ENCODE data around the gene DLG2. TPM values are rescaled to one million over a fixed set of nuclear protein-coding genes. Genes with fewer than 3 reads are reported as not detected.

DLG2 gene
- total RNA-seq, 3 donors from 2014 or later = 4.3 to 12.3 (median 6.9) TPM

DNA sequence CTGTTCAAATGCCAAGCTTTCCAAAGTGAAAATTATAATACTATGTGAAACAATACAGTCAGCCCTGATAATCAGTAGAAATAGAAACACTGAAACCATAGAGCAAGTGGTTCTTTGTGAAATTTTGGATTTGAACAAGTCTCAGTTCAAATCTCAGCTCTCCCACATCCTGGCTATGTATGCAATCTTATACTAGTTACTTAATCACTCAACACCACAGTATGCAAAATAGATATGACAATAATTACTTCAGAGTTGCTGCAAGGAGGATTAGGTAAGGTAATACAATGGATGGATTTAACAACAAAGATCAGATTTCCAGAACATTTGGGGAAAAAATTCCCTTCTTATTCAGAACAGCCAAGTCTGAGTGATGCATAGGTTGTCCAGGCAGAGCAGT, 1489.2 kb downstream of the DLG2 start:
- intact Hi-C loops (cut with DNase I; ENCODE audit: low total_unique reads) = no loop called here
- Histone ChIP-seq H3K4me3 (no peak overlapping the region), H3K9me3 (no peaks in the 10 kb centered on the region), H3K27ac (no peak overlapping the region), H3K36me3 (no peaks in the 10 kb centered on the region), H3K4me1 (no peaks in the 10 kb centered on the region), H3K27me3 (no peaks in the 10 kb centered on the region)
- TF ChIP-seq POLR2AphosphoS5 (IDR thresholded peaks at IDR 0.05) (no peak), CTCF (IDR thresholded peaks at IDR 0.05) (no peak), POLR2A (IDR thresholded peaks at IDR 0.05) (no peak)
- no peak for DNase-seq (ENCODE audit: low spot score in 2 of 2)

GRCh38 chr11:84137505-84137904, 1489.6 kb downstream of the DLG2 start:
- DNase-seq (ENCODE audit: low spot score in 2 of 2) = no peak
- Histone ChIP-seq H3K4me3 (no peak overlapping the region), H3K27me3 (no peaks in the 10 kb centered on the region), H3K36me3 (no peaks in the 10 kb centered on the region), H3K4me1 (no peaks in the 10 kb centered on the region), H3K9me3 (no peaks in the 10 kb centered on the region), H3K27ac (no peak overlapping the region)
- intact Hi-C loops (cut with DNase I; ENCODE audit: low total_unique reads) = no loop called here
- TF ChIP-seq CTCF (IDR thresholded peaks at IDR 0.05) = no peak
- TF ChIP-seq POLR2AphosphoS5 (IDR thresholded peaks at IDR 0.05) = no peak
- TF ChIP-seq POLR2A (IDR thresholded peaks at IDR 0.05) = no peak

GRCh38 chr11:84136926-84137325, 1490.2 kb downstream of the DLG2 start:
- Histone ChIP-seq H3K27me3 (no peaks in the 10 kb centered on the region), H3K4me3 (no peak overlapping the region), H3K4me1 (no peaks in the 10 kb centered on the region), H3K9me3 (no peaks in the 10 kb centered on the region), H3K36me3 (no peaks in the 10 kb centered on the region), H3K27ac (no peak overlapping the region)
- TF ChIP-seq POLR2AphosphoS5 (IDR thresholded peaks at IDR 0.05) (no peak), POLR2A (IDR thresholded peaks at IDR 0.05) (no peak), CTCF (IDR thresholded peaks at IDR 0.05) (no peak)
- intact Hi-C loops (cut with DNase I; ENCODE audit: low total_unique reads) = no loop called here
- DNase-seq (ENCODE audit: low spot score in 2 of 2) = no peak

GRCh38 chr11:84130646-84131427, 1496.3 kb downstream of the DLG2 start:
- Histone ChIP-seq H3K4me1 (no peaks in the 10 kb centered on the region), H3K9me3 (no peaks in the 10 kb centered on the region), H3K36me3 (no peaks in the 10 kb centered on the region), H3K27me3 (no peaks in the 10 kb centered on the region), H3K4me3 (no peak overlapping the region), H3K27ac (no peak overlapping the region)
- no peak for DNase-seq (ENCODE audit: low spot score in 2 of 2)
- TF ChIP-seq POLR2AphosphoS5 (IDR thresholded peaks at IDR 0.05) (no peak), POLR2A (IDR thresholded peaks at IDR 0.05) (no peak), CTCF (IDR thresholded peaks at IDR 0.05) (no peak)
- intact Hi-C loops (cut with DNase I; ENCODE audit: low total_unique reads) = no loop called here

GRCh38 chr11:84129961-84130576, 1497.1 kb downstream of the DLG2 start:
- Histone ChIP-seq H3K9me3 (no peaks in the 10 kb centered on the region), H3K4me3 (no peak overlapping the region), H3K27ac (no peak overlapping the region), H3K4me1 (no peaks in the 10 kb centered on the region), H3K27me3 (no peaks in the 10 kb centered on the region), H3K36me3 (no peaks in the 10 kb centered on the region)
- no peak for DNase-seq (ENCODE audit: low spot score in 2 of 2)
- TF ChIP-seq POLR2AphosphoS5 (IDR thresholded peaks at IDR 0.05) = no peak
- no peak for TF ChIP-seq CTCF (IDR thresholded peaks at IDR 0.05)
- no peak for TF ChIP-seq POLR2A (IDR thresholded peaks at IDR 0.05)
- intact Hi-C loops (cut with DNase I; ENCODE audit: low total_unique reads) = no loop called here
